Measurements from ENCODE around the gene DENND2D.
A peak's percentile ranks its signal among the peaks of the same experiment; 100 is the strongest.

The DENND2D gene

GRCh38 chr1:111179968-111180533, 20.4 kb downstream of the DENND2D start:
- no peaks in the 10 kb centered on the region for H3K27me3 ChIP-seq (ENCODE audit: low read length)
- H3K4me2 ChIP-seq (ENCODE audit: low read depth, low read length, poor library complexity, severe bottlenecking), result no peak overlapping the region
- no peaks in the 10 kb centered on the region for H3K9me3 ChIP-seq (ENCODE audit: insufficient read depth, low read length)
- H3F3A ChIP-seq (ENCODE audit: insufficient read depth), result peaks cover 34% of the 10 kb centered on the region
- no peak overlapping the region for H3K4me3 ChIP-seq (ENCODE audit: insufficient read depth, low read length, poor library complexity, severe bottlenecking)
- H3K36me3 ChIP-seq (ENCODE audit: low read length), result peaks cover 59% of the 10 kb centered on the region
- no peaks in the 10 kb centered on the region for H4K20me1 ChIP-seq (ENCODE audit: low read depth, low read length)
- no peaks in the 10 kb centered on the region for H3K79me2 ChIP-seq (ENCODE audit: insufficient read depth, low read length)
- no peak overlapping the region for H3K9ac ChIP-seq (ENCODE audit: low read length)
- TF ChIP-seq CTCF (IDR thresholded peaks at IDR 0.05; ENCODE audit: insufficient read depth, low read length, poor library complexity, severe bottlenecking), result no peak
- no peak for TF ChIP-seq EZH2phosphoT487 (conservative IDR thresholded peaks at IDR 0.05; ENCODE audit: low read length)
- H3K9me2 ChIP-seq (replicated peaks; ENCODE audit: insufficient read depth, low read length), result no peaks in the 10 kb centered on the region
- H3K27ac ChIP-seq (ENCODE audit: low read depth, low read length), result peak overlapping the region; percentile 7; the same call in 1 of the 2 replicates
- H2AFZ ChIP-seq (ENCODE audit: low read depth, low read length, severe bottlenecking), result no peak overlapping the region

- TF ChIP-seq CTCF (IDR thresholded peaks at IDR 0.05; ENCODE audit: insufficient read depth, low read length, poor library complexity, severe bottlenecking), result no peak
- TF ChIP-seq EZH2phosphoT487 (conservative IDR thresholded peaks at IDR 0.05; ENCODE audit: low read length), result no peak
- Histone ChIP-seq H3K27ac (ENCODE audit: low read depth, low read length) (no peak overlapping the region), H3K36me3 (ENCODE audit: low read length) (peaks cover 67% of the 10 kb centered on the region; the same call in 1 of the 2 replicates), H3K4me3 (ENCODE audit: insufficient read depth, low read length, poor library complexity, severe bottlenecking) (no peak overlapping the region), H3K9me3 (ENCODE audit: insufficient read depth, low read length) (no peaks in the 10 kb centered on the region), H3K9ac (ENCODE audit: low read length) (no peak overlapping the region), H3K9me2 (replicated peaks; ENCODE audit: insufficient read depth, low read length) (no peaks in the 10 kb centered on the region), H3F3A (ENCODE audit: insufficient read depth) (peaks cover 21% of the 10 kb centered on the region), H3K79me2 (ENCODE audit: insufficient read depth, low read length) (no peaks in the 10 kb centered on the region), H3K4me2 (ENCODE audit: low read depth, low read length, poor library complexity, severe bottlenecking) (no peak overlapping the region), H3K27me3 (ENCODE audit: low read length) (no peaks in the 10 kb centered on the region), H2AFZ (ENCODE audit: low read depth, low read length, severe bottlenecking) (no peak overlapping the region), H4K20me1 (ENCODE audit: low read depth, low read length) (no peaks in the 10 kb centered on the region)
Measured at GRCh38 chr1:111176678-111177077, 23.8 kb downstream of the DENND2D start.

- Histone ChIP-seq H3K79me2 (ENCODE audit: insufficient read depth, low read length) (0 out of 2 replicates have a peak, but pooled peaks cover 9% of the 10 kb centered on the region), H3K27ac (ENCODE audit: low read depth, low read length) (no peak overlapping the region), H3F3A (ENCODE audit: insufficient read depth) (peaks cover 21% of the 10 kb centered on the region), H4K20me1 (ENCODE audit: low read depth, low read length) (no peaks in the 10 kb centered on the region), H3K4me3 (ENCODE audit: insufficient read depth, low read length, poor library complexity, severe bottlenecking) (no peak overlapping the region), H3K27me3 (ENCODE audit: low read length) (no peaks in the 10 kb centered on the region), H3K9ac (ENCODE audit: low read length) (no peak overlapping the region), H3K4me2 (ENCODE audit: low read depth, low read length, poor library complexity, severe bottlenecking) (no peak overlapping the region), H2AFZ (ENCODE audit: low read depth, low read length, severe bottlenecking) (no peak overlapping the region), H3K36me3 (ENCODE audit: low read length) (peaks cover 73% of the 10 kb centered on the region; the same call in 1 of the 2 replicates), H3K9me2 (replicated peaks; ENCODE audit: insufficient read depth, low read length) (no peaks in the 10 kb centered on the region), H3K9me3 (ENCODE audit: insufficient read depth, low read length) (no peaks in the 10 kb centered on the region)
- TF ChIP-seq EZH2phosphoT487 (conservative IDR thresholded peaks at IDR 0.05; ENCODE audit: low read length), result no peak
- TF ChIP-seq CTCF (IDR thresholded peaks at IDR 0.05; ENCODE audit: insufficient read depth, low read length, poor library complexity, severe bottlenecking), result no peak
Measured at GRCh38 chr1:111175349-111175748, 25.1 kb downstream of the DENND2D start.
